Measurements from ENCODE around the gene DOK7. TPM values are rescaled to one million over a fixed set of nuclear protein-coding genes. Genes with fewer than 3 reads are reported as not detected.

The DOK7 gene
- total RNA-seq, 3 donors from 2014 or later = 1.3 to 3.5 TPM; not detected in 1

DNA sequence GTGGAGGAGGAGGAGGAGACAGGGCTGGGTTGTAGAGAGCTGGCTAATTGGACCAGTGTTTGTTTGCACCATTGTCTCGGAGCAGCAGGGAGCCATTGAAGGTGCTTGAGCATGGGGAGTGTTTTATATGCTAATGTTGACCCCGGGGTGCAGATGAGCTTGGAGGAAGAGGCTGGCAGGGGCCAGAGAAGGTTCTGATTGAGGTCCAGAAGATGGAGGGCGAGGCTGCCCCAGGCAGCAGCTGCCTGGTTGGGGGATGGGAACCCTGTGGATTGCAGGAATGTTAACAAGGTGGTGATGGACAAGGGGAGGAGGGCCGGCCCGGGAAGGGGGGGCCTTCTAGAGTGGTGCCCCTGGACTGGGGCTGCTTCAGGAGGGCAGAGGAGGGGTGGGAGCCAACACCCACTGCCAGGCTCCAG lies 18.0 kb downstream of the DOK7 start:
- Histone ChIP-seq H3K4me3 (no peak overlapping the region), H3K27ac (no peak overlapping the region), H3K27me3 (peaks cover 0 to 25% of the 10 kb centered on the region in 2 donors), H3K9me3 (no peaks in the 10 kb centered on the region), H3K36me3 (no peaks in the 10 kb centered on the region), H3K4me1 (peaks cover 6 to 13% of the 10 kb centered on the region in 2 donors)
- DNase-seq (ENCODE audit: low spot score in 2 of 2) = no peak
- TF ChIP-seq POLR2AphosphoS5 (IDR thresholded peaks at IDR 0.05) (no peak), POLR2A (IDR thresholded peaks at IDR 0.05) (no peak)
- TF ChIP-seq, protein P1, sequence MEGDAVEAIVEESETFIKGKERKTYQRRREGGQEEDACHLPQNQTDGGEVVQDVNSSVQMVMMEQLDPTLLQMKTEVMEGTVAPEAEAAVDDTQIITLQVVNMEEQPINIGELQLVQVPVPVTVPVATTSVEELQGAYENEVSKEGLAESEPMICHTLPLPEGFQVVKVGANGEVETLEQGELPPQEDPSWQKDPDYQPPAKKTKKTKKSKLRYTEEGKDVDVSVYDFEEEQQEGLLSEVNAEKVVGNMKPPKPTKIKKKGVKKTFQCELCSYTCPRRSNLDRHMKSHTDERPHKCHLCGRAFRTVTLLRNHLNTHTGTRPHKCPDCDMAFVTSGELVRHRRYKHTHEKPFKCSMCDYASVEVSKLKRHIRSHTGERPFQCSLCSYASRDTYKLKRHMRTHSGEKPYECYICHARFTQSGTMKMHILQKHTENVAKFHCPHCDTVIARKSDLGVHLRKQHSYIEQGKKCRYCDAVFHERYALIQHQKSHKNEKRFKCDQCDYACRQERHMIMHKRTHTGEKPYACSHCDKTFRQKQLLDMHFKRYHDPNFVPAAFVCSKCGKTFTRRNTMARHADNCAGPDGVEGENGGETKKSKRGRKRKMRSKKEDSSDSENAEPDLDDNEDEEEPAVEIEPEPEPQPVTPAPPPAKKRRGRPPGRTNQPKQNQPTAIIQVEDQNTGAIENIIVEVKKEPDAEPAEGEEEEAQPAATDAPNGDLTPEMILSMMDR (IDR thresholded peaks at IDR 0.05) = no peak
- intact Hi-C loops (cut with DNase I; ENCODE audit: low total_unique reads) = no loop called here

DNA sequence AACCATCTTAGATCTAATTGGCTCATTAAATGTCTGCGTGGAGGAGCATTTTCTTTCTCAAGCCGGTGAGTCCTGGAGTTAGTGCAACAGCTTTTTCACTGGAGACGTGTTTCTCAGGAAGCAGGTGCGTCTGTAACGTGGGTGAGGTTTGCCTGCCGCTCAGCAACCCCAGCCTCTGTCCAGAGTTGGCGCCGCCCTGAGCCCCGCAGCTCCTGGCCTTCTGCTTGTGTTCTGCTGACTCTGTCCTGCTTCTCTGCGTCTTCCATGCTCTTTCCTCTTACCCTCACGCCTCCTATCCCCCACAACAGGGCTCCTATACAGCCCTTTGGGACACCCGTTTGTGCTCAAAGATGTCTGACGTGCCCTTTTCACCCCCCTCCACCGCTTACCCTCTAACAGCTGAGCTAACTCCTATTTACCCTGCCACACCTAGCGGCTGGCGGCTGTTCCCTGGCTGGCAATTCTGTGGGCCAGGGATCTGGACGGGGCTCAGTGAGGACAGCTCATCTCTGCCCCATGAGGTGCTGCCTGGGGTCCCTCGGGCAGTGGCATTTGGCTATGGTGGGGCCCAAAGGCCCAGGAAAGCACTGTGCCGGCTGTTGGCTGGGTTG lies 18.8 kb downstream of the DOK7 start:
- Histone ChIP-seq H3K27ac (no peak overlapping the region), H3K9me3 (no peaks in the 10 kb centered on the region), H3K4me3 (no peak overlapping the region), H3K4me1 (peaks cover 6 to 13% of the 10 kb centered on the region in 2 donors), H3K27me3 (peaks cover 0 to 27% of the 10 kb centered on the region in 2 donors), H3K36me3 (no peaks in the 10 kb centered on the region)
- intact Hi-C loops (cut with DNase I; ENCODE audit: low total_unique reads) = no loop called here
- no peak for DNase-seq (ENCODE audit: low spot score in 2 of 2)
- TF ChIP-seq, protein P1 (IDR thresholded peaks at IDR 0.05) = no peak

DNA sequence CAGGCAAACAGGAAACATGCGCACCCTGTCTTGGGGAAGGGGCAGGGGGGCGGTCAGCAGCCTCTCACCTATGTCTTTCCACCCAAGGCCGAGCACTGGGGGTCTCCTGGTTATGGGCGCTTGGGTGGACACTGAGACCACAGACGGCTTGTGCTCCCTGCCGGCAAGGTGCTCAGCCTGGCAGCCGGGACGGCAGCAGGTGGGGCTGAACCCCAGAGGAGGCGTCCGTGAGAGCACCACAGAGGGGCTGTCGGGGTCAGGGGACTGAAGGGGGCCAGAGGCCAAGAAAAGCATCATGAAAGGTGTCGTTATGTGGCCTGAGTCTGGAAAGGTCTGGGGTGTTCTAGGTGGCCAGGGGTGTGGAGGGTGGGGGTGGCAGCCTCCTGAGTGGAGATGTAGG lies 19.6 kb downstream of the DOK7 start:
- no peak for DNase-seq (ENCODE audit: low spot score in 2 of 2)
- TF ChIP-seq POLR2AphosphoS5 (IDR thresholded peaks at IDR 0.05) (no peak), POLR2A (IDR thresholded peaks at IDR 0.05) (no peak)
- TF ChIP-seq, protein P1 (IDR thresholded peaks at IDR 0.05) = no peak

DNA sequence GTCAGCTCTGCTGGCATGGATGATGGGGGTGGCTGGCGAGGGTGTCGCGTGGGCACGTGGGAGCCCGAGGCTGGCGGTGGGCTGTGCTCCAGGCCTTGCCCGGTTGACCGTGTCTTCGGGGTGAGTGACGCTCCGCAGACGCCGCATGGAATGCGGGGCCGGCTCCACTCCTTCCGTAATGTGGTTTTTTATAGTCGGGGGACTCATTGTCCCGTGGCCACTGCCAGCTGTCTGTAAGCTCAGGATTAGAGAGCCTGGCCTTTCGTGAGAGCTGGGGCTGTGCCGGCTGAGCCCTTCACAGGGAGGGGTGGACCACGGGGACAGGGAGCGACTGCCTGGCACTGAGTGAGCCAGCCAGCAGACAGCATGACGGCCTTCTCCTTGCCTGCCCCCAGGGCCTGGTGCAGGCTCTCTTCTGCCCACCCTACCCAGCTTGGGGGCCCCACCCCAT lies 20.4 kb downstream of the DOK7 start:
- H3K9me3 ChIP-seq = no peaks in the 10 kb centered on the region
- TF ChIP-seq POLR2AphosphoS5 (IDR thresholded peaks at IDR 0.05) = no peak
- intact Hi-C loops (cut with DNase I; ENCODE audit: low total_unique reads) = no loop called here
- H3K36me3 ChIP-seq = no peaks in the 10 kb centered on the region
- peak overlapping the region in 1 of 3 donors; percentile 46 for H3K4me3 ChIP-seq
- peak in 1 of 2 donors; percentile 61 for DNase-seq (ENCODE audit: low spot score in 2 of 2)
- H3K27me3 ChIP-seq = peaks cover 0 to 30% of the 10 kb centered on the region in 2 donors
- peak overlapping the region in 1 of 2 donors; percentile 57 for H3K27ac ChIP-seq
- H3K4me1 ChIP-seq = peaks cover 6 to 13% of the 10 kb centered on the region in 2 donors

More for the DNA sequence above, 19.6 kb downstream of the DOK7 start:
- no peak overlapping the region for H3K4me3 ChIP-seq
- intact Hi-C loops (cut with DNase I; ENCODE audit: low total_unique reads) = no loop called here
- H3K27me3 ChIP-seq = peaks cover 0 to 27% of the 10 kb centered on the region in 2 donors
- H3K27ac ChIP-seq = no peak overlapping the region
- peaks cover 6 to 13% of the 10 kb centered on the region in 2 donors for H3K4me1 ChIP-seq
- no peaks in the 10 kb centered on the region for H3K9me3 ChIP-seq
- H3K36me3 ChIP-seq = no peaks in the 10 kb centered on the region

DNA sequence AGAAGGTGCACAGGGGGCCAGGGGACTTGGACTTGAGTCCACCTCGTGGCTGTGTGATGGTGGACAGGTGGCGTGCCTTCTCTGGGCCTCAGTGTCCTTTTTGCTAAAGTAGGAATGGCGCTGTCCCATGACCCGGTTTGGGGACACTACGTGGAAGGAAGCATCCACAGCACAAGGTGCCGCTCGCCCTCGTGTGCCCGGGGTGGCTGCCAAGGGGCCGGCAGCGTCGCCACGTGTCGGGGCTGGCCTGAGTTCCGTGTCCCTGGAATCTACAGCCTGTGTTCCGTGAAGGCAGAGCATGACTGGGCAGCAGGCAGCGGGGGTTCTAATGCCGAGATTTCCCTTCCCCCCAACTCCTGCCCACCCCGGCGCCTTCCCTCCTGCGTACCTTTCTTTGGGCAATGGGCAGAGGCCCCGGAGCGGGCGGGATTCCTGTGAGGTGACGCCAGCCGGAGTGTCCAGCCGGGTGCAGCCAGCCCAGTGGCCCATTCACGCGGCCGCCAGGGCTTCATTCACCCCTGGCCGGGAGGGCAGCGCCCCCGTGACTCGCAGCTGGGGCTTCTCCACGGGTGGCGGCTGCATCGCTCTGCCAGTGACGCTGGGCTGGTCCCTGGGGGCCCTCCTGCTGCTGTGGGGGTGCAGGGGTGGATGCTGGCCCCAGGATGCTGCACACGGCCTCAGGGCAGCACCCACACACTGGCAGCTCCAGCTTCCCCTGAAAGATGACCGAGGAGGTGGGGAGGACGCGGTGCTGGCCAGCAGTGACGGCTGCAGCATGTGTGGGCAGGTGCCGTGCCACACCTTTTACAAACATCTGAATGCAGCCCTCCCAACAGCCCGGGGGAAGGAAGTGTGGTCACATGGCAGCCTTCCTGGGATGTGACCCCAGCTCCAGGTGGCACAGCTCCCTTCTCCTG lies 21.2 kb downstream of the DOK7 start:
- TF ChIP-seq POLR2AphosphoS5 (IDR thresholded peaks at IDR 0.05) = peak in 1 of 3 donors; percentile 42
- TF ChIP-seq, protein P1 (IDR thresholded peaks at IDR 0.05) = no peak
- Histone ChIP-seq H3K9me3 (no peaks in the 10 kb centered on the region), H3K4me3 (peak overlapping the region in 2 of 3 donors; percentile 30 to 46), H3K36me3 (no peaks in the 10 kb centered on the region), H3K27ac (peak overlapping the region; percentile 48 to 62), H3K4me1 (peaks cover 6 to 13% of the 10 kb centered on the region in 2 donors), H3K27me3 (peaks cover 0 to 37% of the 10 kb centered on the region in 2 donors)
- DNase-seq (ENCODE audit: low spot score in 2 of 2) = peak; percentile 67 to 88
- intact Hi-C loops (cut with DNase I; ENCODE audit: low total_unique reads) = no loop called here

Data from breast epithelium (tissue), 4 donors.